ENCODE results near the gene GMDS. TPM values are rescaled to one million over a fixed set of nuclear protein-coding genes. Genes with fewer than 3 reads are reported as not detected.

Gene GMDS
- polyA plus RNA-seq, 1 of the 3 experiments (the other 2 are of a cell fraction): 12.3 TPM

GRCh38 chr6:1940381-1940780, 305.0 kb downstream of the GMDS start:
- H3K9me3 ChIP-seq: no peaks in the 10 kb centered on the region
- WGBS (ENCODE audit: low lambda C conversion rate): 92% methylated on average over 2 of the region's 2 CpGs
- H3K4me3 ChIP-seq (ENCODE audit: low read depth in 2 of 2, low read length in 1 of 2): no peak overlapping the region
- H3K4me2 ChIP-seq: no peak overlapping the region
- H3K27ac ChIP-seq (ENCODE audit: low read depth in 2 of 2, low read length in 1 of 2): no peak overlapping the region
- no peaks in the 10 kb centered on the region for H3K4me1 ChIP-seq (ENCODE audit: control insufficient read depth in 1 of 2, insufficient read depth in 2 of 2, low read depth in 1 of 2, low read length in 1 of 2)
- H3K9ac ChIP-seq: no peak overlapping the region
- POLR2A ChIA-PET: no interaction called here
- TF ChIP-seq NFIC (IDR thresholded peaks at IDR 0.05; ENCODE audit: borderline replicate concordance) (no peak), EZH2phosphoT487 (IDR thresholded peaks at IDR 0.05; ENCODE audit: borderline replicate concordance, low read depth) (no peak), RFX5 (IDR thresholded peaks at IDR 0.05; ENCODE audit: low read length) (no peak), CTCF (IDR thresholded peaks at IDR 0.05) (no peak), YY1 (IDR thresholded peaks at IDR 0.05; ENCODE audit: low read depth) (no peak)
- no peaks in the 10 kb centered on the region for H3F3A ChIP-seq (replicated peaks; ENCODE audit: insufficient read depth)
- H3K36me3 ChIP-seq (replicated peaks in 1 of 2; ENCODE audit: control insufficient read depth in 1 of 2, insufficient read depth in 2 of 2, low read length in 1 of 2): no peaks in the 10 kb centered on the region
- no peaks in the 10 kb centered on the region for H3K27me3 ChIP-seq (ENCODE audit: insufficient read depth)
- H3K9me2 ChIP-seq: no peaks in the 10 kb centered on the region
- no peaks in the 10 kb centered on the region for H3K79me2 ChIP-seq (ENCODE audit: insufficient read depth)
- DNase-seq: no peak
- no peak overlapping the region for H2AFZ ChIP-seq (ENCODE audit: low read depth)
- CTCF ChIA-PET: no interaction called here
- no peaks in the 10 kb centered on the region for H4K20me1 ChIP-seq (ENCODE audit: insufficient read depth)

- peaks cover 0 to 5% of the 10 kb centered on the region in 2 experiments; a peak in 1 of 4 replicates for H3K4me1 ChIP-seq (ENCODE audit: control insufficient read depth in 1 of 2, insufficient read depth in 2 of 2, low read depth in 1 of 2, low read length in 1 of 2)
- no peaks in the 10 kb centered on the region for H4K20me1 ChIP-seq (ENCODE audit: insufficient read depth)
- CTCF ChIA-PET: interaction anchor here (1.2 to 1.5 kb wide), 2 partner anchors 9 to 19 kb away, joined by 3 read pairs; no protein-coding TSS in a partner anchor
- H2AFZ ChIP-seq (ENCODE audit: low read depth): no peak overlapping the region
- H3F3A ChIP-seq (replicated peaks; ENCODE audit: insufficient read depth): no peaks in the 10 kb centered on the region
- POLR2A ChIA-PET: no interaction called here
- DNase-seq: no peak
- no peak overlapping the region for H3K4me2 ChIP-seq
- H3K4me3 ChIP-seq (ENCODE audit: low read depth in 2 of 2, low read length in 1 of 2): no peak overlapping the region
- H3K27me3 ChIP-seq (ENCODE audit: insufficient read depth): no peaks in the 10 kb centered on the region
- no peaks in the 10 kb centered on the region for H3K9me3 ChIP-seq
- H3K27ac ChIP-seq (ENCODE audit: low read depth in 2 of 2, low read length in 1 of 2): no peak overlapping the region
- WGBS (ENCODE audit: low lambda C conversion rate): 96% methylated on average over 4 of the region's 4 CpGs
- TF ChIP-seq SIN3A (IDR thresholded peaks at IDR 0.05; ENCODE audit: borderline replicate concordance, low read depth, low read length): no peak
- no peak for TF ChIP-seq IRF3 (IDR thresholded peaks at IDR 0.05; ENCODE audit: low read depth, low read length)
- no peak for TF ChIP-seq EP300 (IDR thresholded peaks at IDR 0.05; ENCODE audit: borderline replicate concordance in 1 of 2, low read depth in 1 of 2, low read length in 1 of 2)
- TF ChIP-seq RAD21 (IDR thresholded peaks at IDR 0.05; ENCODE audit: low read length): no peak
- no peak for TF ChIP-seq RXRA (IDR thresholded peaks at IDR 0.05; ENCODE audit: borderline replicate concordance, low read depth)
- no peak for TF ChIP-seq TAF1 (IDR thresholded peaks at IDR 0.05; ENCODE audit: borderline replicate concordance, low read depth, low read length)
- no peak for TF ChIP-seq GABPA (IDR thresholded peaks at IDR 0.05; ENCODE audit: low read depth)
- no peak for TF ChIP-seq MEF2A (IDR thresholded peaks at IDR 0.05; ENCODE audit: borderline replicate concordance, low read depth)
- H3K36me3 ChIP-seq (replicated peaks in 1 of 2; ENCODE audit: control insufficient read depth in 1 of 2, insufficient read depth in 2 of 2, low read length in 1 of 2): no peaks in the 10 kb centered on the region
- H3K9me2 ChIP-seq: no peaks in the 10 kb centered on the region
- no peaks in the 10 kb centered on the region for H3K79me2 ChIP-seq (ENCODE audit: insufficient read depth)
- H3K9ac ChIP-seq: no peak overlapping the region
These were observed 312.1 kb downstream of the GMDS start for GRCh38 chr6:1933292-1933691.

Measured in SK-N-SH (cell line).